Liver (tissue), 3 donors: Measurements from ENCODE around the gene CIB4.

Experiments used
- ATF3 ChIP-seq: IDR thresholded peaks from 2 replicates; pipeline ENCODE4 v1.6.1; 2016; ENCODE audit warnings: antibody characterized with exemption
- FOXA2 ChIP-seq: IDR thresholded peaks from 2 replicates; pipeline ENCODE4 v1.6.1; 2016; ENCODE audit warnings: antibody characterized with exemption
- GABPA ChIP-seq, 2 donors: IDR thresholded peaks in 1 of 2; conservative IDR thresholded peaks in 1 of 2; 2 replicates each; pipeline ENCODE4 v1.6.1; 2016; ENCODE audit warnings: antibody characterized with exemption in 2 of 2, mild to moderate bottlenecking in 1 of 2, moderate library complexity in 1 of 2
- JUND ChIP-seq, 2 donors: IDR thresholded peaks; 2 replicates each; pipeline ENCODE4 v1.6.1; 2016; ENCODE audit warnings: antibody characterized with exemption in 2 of 2
- MAX ChIP-seq: IDR thresholded peaks from 2 replicates; pipeline ENCODE4 v1.6.1; 2016; ENCODE audit warnings: antibody characterized with exemption
- RAD21 ChIP-seq, 2 donors: IDR thresholded peaks; 2 replicates each; pipeline ENCODE4 v1.6.1; 2016; ENCODE audit warnings: antibody characterized with exemption in 2 of 2, mild to moderate bottlenecking in 2 of 2
- SP1 ChIP-seq: IDR thresholded peaks from 2 replicates; pipeline ENCODE4 v1.6.1; 2018; ENCODE audit warnings: antibody characterized with exemption, mild to moderate bottlenecking
- TAF1 ChIP-seq: conservative IDR thresholded peaks from 2 replicates; pipeline ENCODE4 v1.6.1; 2016; ENCODE audit warnings: antibody characterized with exemption, mild to moderate bottlenecking
- YY1 ChIP-seq: IDR thresholded peaks from 2 replicates; pipeline ENCODE4 v1.6.1; 2016; ENCODE audit warnings: antibody characterized with exemption, mild to moderate bottlenecking
- TF ChIP-seq, protein P1 (sequence below): fragments of 150-350 bp; IDR thresholded peaks from 2 replicates; pipeline ENCODE4 v1.5.1; 2017; ENCODE audit warnings: improper control_type of control experiment, low read depth, low read length; ENCODE audit not compliant: missing input control
- donor health status: healthy.
- donor health status: healthy.

GRCh38 chr2:26569216-26570082 is 71.7 kb downstream of the CIB4 start:
- TF ChIP-seq, protein P1, sequence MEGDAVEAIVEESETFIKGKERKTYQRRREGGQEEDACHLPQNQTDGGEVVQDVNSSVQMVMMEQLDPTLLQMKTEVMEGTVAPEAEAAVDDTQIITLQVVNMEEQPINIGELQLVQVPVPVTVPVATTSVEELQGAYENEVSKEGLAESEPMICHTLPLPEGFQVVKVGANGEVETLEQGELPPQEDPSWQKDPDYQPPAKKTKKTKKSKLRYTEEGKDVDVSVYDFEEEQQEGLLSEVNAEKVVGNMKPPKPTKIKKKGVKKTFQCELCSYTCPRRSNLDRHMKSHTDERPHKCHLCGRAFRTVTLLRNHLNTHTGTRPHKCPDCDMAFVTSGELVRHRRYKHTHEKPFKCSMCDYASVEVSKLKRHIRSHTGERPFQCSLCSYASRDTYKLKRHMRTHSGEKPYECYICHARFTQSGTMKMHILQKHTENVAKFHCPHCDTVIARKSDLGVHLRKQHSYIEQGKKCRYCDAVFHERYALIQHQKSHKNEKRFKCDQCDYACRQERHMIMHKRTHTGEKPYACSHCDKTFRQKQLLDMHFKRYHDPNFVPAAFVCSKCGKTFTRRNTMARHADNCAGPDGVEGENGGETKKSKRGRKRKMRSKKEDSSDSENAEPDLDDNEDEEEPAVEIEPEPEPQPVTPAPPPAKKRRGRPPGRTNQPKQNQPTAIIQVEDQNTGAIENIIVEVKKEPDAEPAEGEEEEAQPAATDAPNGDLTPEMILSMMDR: no peak
- TF ChIP-seq JUND (IDR thresholded peaks at IDR 0.05) (no peak), RAD21 (IDR thresholded peaks at IDR 0.05) (no peak), ATF3 (no peak), YY1 (no peak), TAF1 (no peak), MAX (no peak), GABPA (IDR thresholded peaks at IDR 0.05 in 1 of 2, conservative IDR thresholded peaks at IDR 0.05 in 1 of 2) (no peak), SP1 (no peak), FOXA2 (no peak)
